Measurements from ENCODE around the gene MINPP1.

The MINPP1 gene

GRCh38 chr10:87550741-87551140, 46.0 kb downstream of the MINPP1 start:
- H3K36me3 ChIP-seq (ENCODE audit: control insufficient read depth, low read length) = no peaks in the 10 kb centered on the region
- no peaks in the 10 kb centered on the region for H3K9me2 ChIP-seq (replicated peaks; ENCODE audit: control insufficient read depth, low read length)
- no peaks in the 10 kb centered on the region for H4K20me1 ChIP-seq (ENCODE audit: control insufficient read depth, insufficient read depth, low read depth, low read length)
- TF ChIP-seq EZH2phosphoT487 (IDR thresholded peaks at IDR 0.05; ENCODE audit: borderline replicate concordance, low read length) = no peak
- no peak for TF ChIP-seq CTCF (IDR thresholded peaks at IDR 0.05; ENCODE audit: low read depth, low read length, poor library complexity, severe bottlenecking)
- no peak overlapping the region for H3K27ac ChIP-seq (ENCODE audit: low read depth, low read length)
- no peaks in the 10 kb centered on the region for H3F3A ChIP-seq (ENCODE audit: control insufficient read depth, insufficient read depth)
- 0 out of 2 replicates have a peak, but pooled peaks cover 7% of the 10 kb centered on the region for H3K27me3 ChIP-seq (ENCODE audit: control insufficient read depth, low read length)
- no peaks in the 10 kb centered on the region for H3K4me1 ChIP-seq (ENCODE audit: control insufficient read depth, low read length)
- H3K9me3 ChIP-seq (ENCODE audit: control insufficient read depth, insufficient read depth, low read length) = no peaks in the 10 kb centered on the region
- H3K4me3 ChIP-seq (ENCODE audit: low read length) = no peak overlapping the region
- H3K4me2 ChIP-seq (ENCODE audit: low read length) = no peak overlapping the region
- H3K79me2 ChIP-seq (ENCODE audit: control insufficient read depth, low read length) = no peaks in the 10 kb centered on the region

- Histone ChIP-seq H3K27me3 (ENCODE audit: control insufficient read depth, low read length) (0 out of 2 replicates have a peak, but pooled peaks cover 7% of the 10 kb centered on the region), H4K20me1 (ENCODE audit: control insufficient read depth, insufficient read depth, low read depth, low read length) (no peaks in the 10 kb centered on the region), H3K9me3 (ENCODE audit: control insufficient read depth, insufficient read depth, low read length) (no peaks in the 10 kb centered on the region), H3K36me3 (ENCODE audit: control insufficient read depth, low read length) (no peaks in the 10 kb centered on the region), H3K79me2 (ENCODE audit: control insufficient read depth, low read length) (no peaks in the 10 kb centered on the region), H3K4me2 (ENCODE audit: low read length) (no peak overlapping the region), H3F3A (ENCODE audit: control insufficient read depth, insufficient read depth) (no peaks in the 10 kb centered on the region), H3K4me3 (ENCODE audit: low read length) (no peak overlapping the region), H3K9me2 (replicated peaks; ENCODE audit: control insufficient read depth, low read length) (no peaks in the 10 kb centered on the region), H3K4me1 (ENCODE audit: control insufficient read depth, low read length) (no peaks in the 10 kb centered on the region), H3K27ac (ENCODE audit: low read depth, low read length) (no peak overlapping the region)
- TF ChIP-seq CTCF (IDR thresholded peaks at IDR 0.05; ENCODE audit: low read depth, low read length, poor library complexity, severe bottlenecking) (no peak), EZH2phosphoT487 (IDR thresholded peaks at IDR 0.05; ENCODE audit: borderline replicate concordance, low read length) (no peak)
These were observed 46.6 kb downstream of the MINPP1 start for GRCh38 chr10:87551326-87551725.

DNA sequence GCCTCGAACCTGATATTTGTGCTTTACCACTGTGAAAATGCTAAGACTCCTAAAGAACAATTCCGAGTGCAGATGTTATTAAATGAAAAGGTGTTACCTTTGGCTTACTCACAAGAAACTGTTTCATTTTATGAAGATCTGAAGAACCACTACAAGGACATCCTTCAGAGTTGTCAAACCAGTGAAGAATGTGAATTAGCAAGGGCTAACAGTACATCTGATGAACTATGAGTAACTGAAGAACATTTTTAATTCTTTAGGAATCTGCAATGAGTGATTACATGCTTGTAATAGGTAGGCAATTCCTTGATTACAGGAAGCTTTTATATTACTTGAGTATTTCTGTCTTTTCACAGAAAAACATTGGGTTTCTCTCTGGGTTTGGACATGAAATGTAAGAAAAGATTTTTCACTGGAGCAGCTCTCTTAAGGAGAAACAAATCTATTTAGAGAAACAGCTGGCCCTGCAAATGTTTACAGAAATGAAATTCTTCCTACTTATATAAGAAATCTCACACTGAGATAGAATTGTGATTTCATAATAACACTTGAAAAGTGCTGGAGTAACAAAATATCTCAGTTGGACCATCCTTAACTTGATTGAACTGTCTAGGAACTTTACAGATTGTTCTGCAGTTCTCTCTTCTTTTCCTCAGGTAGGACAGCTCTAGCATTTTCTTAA, 47.7 kb downstream of the MINPP1 start:
- 0 out of 2 replicates have a peak, but pooled peaks cover 7% of the 10 kb centered on the region for H3K27me3 ChIP-seq (ENCODE audit: control insufficient read depth, low read length)
- H3K36me3 ChIP-seq (ENCODE audit: control insufficient read depth, low read length) = no peaks in the 10 kb centered on the region
- H3K79me2 ChIP-seq (ENCODE audit: control insufficient read depth, low read length) = no peaks in the 10 kb centered on the region
- no peaks in the 10 kb centered on the region for H3F3A ChIP-seq (ENCODE audit: control insufficient read depth, insufficient read depth)
- H3K4me3 ChIP-seq (ENCODE audit: low read length) = no peak overlapping the region
- H3K27ac ChIP-seq (ENCODE audit: low read depth, low read length) = no peak overlapping the region
- H3K4me1 ChIP-seq (ENCODE audit: control insufficient read depth, low read length) = no peaks in the 10 kb centered on the region
- TF ChIP-seq EZH2phosphoT487 (IDR thresholded peaks at IDR 0.05; ENCODE audit: borderline replicate concordance, low read length) = no peak
- TF ChIP-seq CTCF (IDR thresholded peaks at IDR 0.05; ENCODE audit: low read depth, low read length, poor library complexity, severe bottlenecking) = no peak
- no peaks in the 10 kb centered on the region for H3K9me2 ChIP-seq (replicated peaks; ENCODE audit: control insufficient read depth, low read length)
- H4K20me1 ChIP-seq (ENCODE audit: control insufficient read depth, insufficient read depth, low read depth, low read length) = no peaks in the 10 kb centered on the region
- H3K9me3 ChIP-seq (ENCODE audit: control insufficient read depth, insufficient read depth, low read length) = no peaks in the 10 kb centered on the region
- no peak overlapping the region for H3K4me2 ChIP-seq (ENCODE audit: low read length)
